GM12878 (cell line): ENCODE measurements around the gene CKS1B. TPM values are rescaled to one million over a fixed set of nuclear protein-coding genes. Genes with fewer than 3 reads are reported as not detected.
"Not testable (repeated sequence)": the region's sequence is repeated elsewhere in the genome, so short reads cannot be mapped to it uniquely, and the experiment has no call there.

Source experiments
- ATAC-seq: fragments of 200-7000 bp; cut with Tn5 transposase; 3 replicates; pipeline ENCODE4 v1.9.1; 2020; ENCODE audit warnings: mild to moderate bottlenecking, moderate library complexity
- BruUV-seq: library from RNA; stranded (reverse); fragments of 400-500 nt; replicated peaks from 2 replicates; lab custom pipeline; 2021; lab: Mats Ljungman, UMichigan
- CTCF ChIA-PET: fragments of 300-600 bp; sonication (Branson Sonifier 250); formaldehyde crosslinking; extraction: SDS; loops from one replicate; lab custom pipeline; 2021; ENCODE audit warnings: inconsistent platforms; lab: Yijun Ruan, JAX
- POLR2A ChIA-PET: fragments of 350-600 bp; formaldehyde crosslinking; extraction: SDS; loops from one replicate; lab custom pipeline; 2021; ENCODE audit warnings: inconsistent platforms; lab: Charles Lee
- RAD21 ChIA-PET: fragments of 300-600 bp; sonication (Branson Sonifier 250); formaldehyde crosslinking; loops from one replicate; lab custom pipeline; 2023; ENCODE audit warnings: antibody characterized with exemption; ENCODE audit not compliant: unreplicated experiment; lab: Charles Lee
- SMC1A ChIA-PET: fragments of 300-600 bp; sonication (Branson Sonifier 250); formaldehyde crosslinking; loops from one replicate; lab custom pipeline; 2023; ENCODE audit not compliant: unreplicated experiment, uncharacterized antibody; lab: Charles Lee
- DNase-seq: peaks from one replicate; pipeline ENCODE4 v3.0.0-alpha.2; 2011; ENCODE audit warnings: low read depth, low spot score
- FAIRE-seq: peaks from 3 replicates; lab custom pipeline; 2011; peaks lifted over from hg19 to GRCh38; lab: Jason Lieb, UNC
- H2AFZ ChIP-seq: 2 replicates; pipeline ENCODE4 v1.6.0; 2011; ENCODE audit warnings: low read depth, low read length, control low read depth; ENCODE audit not compliant: control insufficient read depth
- H3K27ac ChIP-seq: 2 replicates; pipeline ENCODE4 v1.5.1; 2011; ENCODE audit warnings: control low read depth; ENCODE audit not compliant: control insufficient read depth, insufficient read depth
- H3K27me3 ChIP-seq, 2 experiments: replicated peaks in 1 of 2; 2 replicates each; pipeline versions ENCODE4 v1.6.0 to v1.6.1; 2011; ENCODE audit warnings: low read length in 1 of 2; ENCODE audit not compliant: control insufficient read depth in 2 of 2, insufficient read depth in 2 of 2
- H3K36me3 ChIP-seq, 2 experiments: 2 replicates each; pipeline ENCODE4 v1.5.1; 2011; ENCODE audit warnings: low read length in 1 of 2; ENCODE audit not compliant: control insufficient read depth in 2 of 2, insufficient read depth in 2 of 2
- H3K4me1 ChIP-seq: 2 replicates; pipeline ENCODE4 v1.6.1; 2011; ENCODE audit warnings: mild to moderate bottlenecking, low read length, moderate library complexity, mixed read lengths; ENCODE audit not compliant: control insufficient read depth, insufficient read depth
- H3K4me2 ChIP-seq: 2 replicates; pipeline ENCODE4 v1.6.0; 2011; ENCODE audit warnings: control low read depth; ENCODE audit not compliant: control insufficient read depth, insufficient read depth
- H3K4me3 ChIP-seq: fragments of 200-600 bp; sonication (generic); 2 replicates; pipeline ENCODE4 v1.5.1; 2016
- H3K79me2 ChIP-seq: 2 replicates; pipeline ENCODE4 v1.6.0; 2011; ENCODE audit warnings: low read length; ENCODE audit not compliant: control insufficient read depth, insufficient read depth
- H3K9ac ChIP-seq: 2 replicates; pipeline ENCODE4 v1.8.0; 2011; ENCODE audit warnings: low read length, control low read depth, mixed read lengths; ENCODE audit not compliant: control insufficient read depth, insufficient read depth
- H3K9me3 ChIP-seq: replicated peaks from 3 replicates; pipeline ENCODE4 v1.5.1; 2011; ENCODE audit warnings: mild to moderate bottlenecking, low read length; ENCODE audit not compliant: control insufficient read depth, insufficient read depth
- H4K20me1 ChIP-seq: 2 replicates; pipeline ENCODE4 v1.6.0; 2011; ENCODE audit not compliant: control insufficient read depth, insufficient read depth
- CHD4 ChIP-seq: fragments of 200-600 bp; sonication (generic); IDR thresholded peaks from 2 replicates; pipeline ENCODE4 v1.6.1; 2016; ENCODE audit warnings: mild to moderate bottlenecking
- FOXK2 ChIP-seq: fragments of 450-650 bp; IDR thresholded peaks from 2 replicates; pipeline ENCODE4 v1.6.1; 2017; ENCODE audit warnings: mild to moderate bottlenecking, moderate library complexity
- NR2C1 ChIP-seq: fragments of 450-650 bp; IDR thresholded peaks from 2 replicates; pipeline ENCODE4 v1.6.1; 2017; ENCODE audit warnings: antibody characterized with exemption, mild to moderate bottlenecking, moderate library complexity
- RB1 ChIP-seq: fragments of 450-650 bp; formaldehyde crosslinking; IDR thresholded peaks from 2 replicates; pipeline ENCODE4 v1.6.1; 2017; ENCODE audit warnings: mild to moderate bottlenecking, borderline replicate concordance
- SIN3A ChIP-seq: IDR thresholded peaks from 2 replicates; pipeline ENCODE4 v1.6.1; 2012; ENCODE audit warnings: low read depth, low read length, improper control_type of control experiment
- SPI1 ChIP-seq: IDR thresholded peaks from 2 replicates; pipeline ENCODE4 v1.6.1; 2011; ENCODE audit warnings: low read depth, mild to moderate bottlenecking, low read length, moderate library complexity, borderline replicate concordance; ENCODE audit not compliant: insufficient read depth
- STAT1 ChIP-seq: fragments of 450-650 bp; conservative IDR thresholded peaks from 2 replicates; pipeline ENCODE4 v1.6.1; 2014; ENCODE audit warnings: antibody characterized with exemption, mild to moderate bottlenecking
- ZNF384 ChIP-seq: IDR thresholded peaks from 2 replicates; pipeline ENCODE4 v1.6.1; 2012; ENCODE audit warnings: low read depth, mild to moderate bottlenecking, low read length, improper control_type of control experiment, borderline replicate concordance
- WGBS: methylation state at CpG from one replicate; pipeline ENCODE4 v1.1.6; 2016; ENCODE audit warnings: low lambda C conversion rate; ENCODE audit not compliant: insufficient replicate concordance, insufficient coverage; ENCODE audit errors: missing lambda C conversion rate; 5-methylcytosine and 5-hydroxymethylcytosine counted together
- in situ Hi-C: fragments of 300-500 bp; cut with MboI; formaldehyde crosslinking; loops from 9 replicates; pipeline ENCODE4 v1.14.3; 2018; ENCODE audit warnings: mixed read lengths
- intact Hi-C: fragments of 100-400 bp; cut with micrococcal nuclease; formaldehyde crosslinking; loops from one replicate; pipeline ENCODE4 v1.14.2; 2022; ENCODE audit not compliant: unreplicated experiment
- polyA plus RNA-seq, 11 experiments: library from polyadenylated mRNA; depleted of rRNA in 4 of 11; unstranded in 6 of 11; stranded (reverse) in 5 of 11; fragments of >200 nt; fragmentation: Nextera tagmentation in 4 of 11; fragmentation: Illumina TruSeq in 1 of 11; extraction: Ambion mirVana in 4 of 11; extraction: Trizol in 1 of 11; gene quantifications; 1 replicate in 1 of 11; 2 replicates in 10 of 11; pipeline versions ENCODE4 v1.2.1 to v1.2.3, GENCODE V29; 2011 to 2016; ENCODE audit warnings: inconsistent platforms in 2 of 11, missing spikeins in 2 of 11, low read depth in 1 of 11
- total RNA-seq, 4 experiments: library from RNA; depleted of rRNA in 3 of 4; stranded (reverse); fragments of >200 nt in 3 of 4; fragmentation: Illumina TruSeq in 1 of 4; extraction: Trizol in 1 of 4; gene quantifications; 2 replicates each; pipeline versions ENCODE4 v1.2.1 to v1.2.3, GENCODE V29; 2013 to 2021
- TF ChIP-seq, protein P1 (sequence below): fragments of 450-650 bp; IDR thresholded peaks from 2 replicates; pipeline ENCODE4 v1.6.1; 2018; ENCODE audit warnings: mild to moderate bottlenecking, low read depth, moderate library complexity; ENCODE audit not compliant: partially characterized antibody

Gene CKS1B
- total and polyA plus RNA-seq, 10 of the 15 experiments (the other 5 are each of a cell fraction or from before 2014, with no cell fraction given): 125 to 608 (median 364) TPM

DNA sequence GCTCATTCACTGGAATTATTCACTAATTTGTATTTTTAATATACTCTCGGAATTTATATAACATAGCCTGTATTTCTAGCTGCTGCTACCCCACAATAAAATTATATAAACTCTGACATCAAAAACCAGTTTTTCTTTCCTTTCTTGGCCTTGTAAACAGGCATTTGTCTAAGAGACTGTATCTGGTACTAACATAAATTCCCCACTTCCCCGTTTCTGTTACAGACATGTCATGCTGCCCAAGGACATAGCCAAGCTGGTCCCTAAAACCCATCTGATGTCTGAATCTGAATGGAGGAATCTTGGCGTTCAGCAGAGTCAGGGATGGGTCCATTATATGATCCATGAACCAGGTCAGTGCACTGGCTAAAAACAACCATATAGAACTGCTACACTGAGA, 3.3 kb downstream of the CKS1B start:
- CTCF ChIA-PET: interaction anchor here (1.7 to 20.6 kb wide), 3 partner anchors 20 to 84 kb away, joined by 4 to 226 read pairs (median 8); partner anchors contain the start of genes LENEP and ZBTB7B
- not testable (repeated sequence) for H3K9ac ChIP-seq
- H3K79me2 ChIP-seq: peaks cover 50% of the 10 kb centered on the region

GRCh38 chr1:154978360-154978759, 3.9 kb downstream of the CKS1B start:
- no peak for DNase-seq
- no peak overlapping the region for H3K4me2 ChIP-seq
- ChIA-PET RAD21 (interaction anchor here (1.7 kb wide), 1 partner anchor 21 kb away, joined by 6 read pairs; no protein-coding TSS in a partner anchor), CTCF (interaction anchor here (0.8 to 20.6 kb wide), 5 partner anchors 19 to 168 kb away, joined by 3 to 226 read pairs (median 4); partner anchors contain the start of genes LENEP and ZBTB7B), SMC1A (interaction anchor here (1.1 to 1.9 kb wide), 4 partner anchors 16 to 419 kb away, joined by 3 to 9 read pairs (median 4); partner anchors contain the start of gene LENEP), POLR2A (interaction anchor here (0.5 to 1.6 kb wide), 4 partner anchors 8 to 50 kb away, joined by 3 to 5 read pairs (median 4); partner anchors contain the start of gene SHC1)
- no peak overlapping the region for H2AFZ ChIP-seq
- in situ Hi-C loops: no loop called here
- TF ChIP-seq FOXK2 (no peak), ZNF384 (no peak), STAT1 (no peak), CHD4 (no peak), RB1 (no peak), SIN3A (no peak), NR2C1 (no peak)
- TF ChIP-seq, protein P1, sequence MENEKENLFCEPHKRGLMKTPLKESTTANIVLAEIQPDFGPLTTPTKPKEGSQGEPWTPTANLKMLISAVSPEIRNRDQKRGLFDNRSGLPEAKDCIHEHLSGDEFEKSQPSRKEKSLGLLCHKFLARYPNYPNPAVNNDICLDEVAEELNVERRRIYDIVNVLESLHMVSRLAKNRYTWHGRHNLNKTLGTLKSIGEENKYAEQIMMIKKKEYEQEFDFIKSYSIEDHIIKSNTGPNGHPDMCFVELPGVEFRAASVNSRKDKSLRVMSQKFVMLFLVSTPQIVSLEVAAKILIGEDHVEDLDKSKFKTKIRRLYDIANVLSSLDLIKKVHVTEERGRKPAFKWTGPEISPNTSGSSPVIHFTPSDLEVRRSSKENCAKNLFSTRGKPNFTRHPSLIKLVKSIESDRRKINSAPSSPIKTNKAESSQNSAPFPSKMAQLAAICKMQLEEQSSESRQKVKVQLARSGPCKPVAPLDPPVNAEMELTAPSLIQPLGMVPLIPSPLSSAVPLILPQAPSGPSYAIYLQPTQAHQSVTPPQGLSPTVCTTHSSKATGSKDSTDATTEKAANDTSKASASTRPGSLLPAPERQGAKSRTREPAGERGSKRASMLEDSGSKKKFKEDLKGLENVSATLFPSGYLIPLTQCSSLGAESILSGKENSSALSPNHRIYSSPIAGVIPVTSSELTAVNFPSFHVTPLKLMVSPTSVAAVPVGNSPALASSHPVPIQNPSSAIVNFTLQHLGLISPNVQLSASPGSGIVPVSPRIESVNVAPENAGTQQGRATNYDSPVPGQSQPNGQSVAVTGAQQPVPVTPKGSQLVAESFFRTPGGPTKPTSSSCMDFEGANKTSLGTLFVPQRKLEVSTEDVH: no peak
- BruUV-seq: no TSS peak
- H3K79me2 ChIP-seq: peaks cover 47% of the 10 kb centered on the region
- H3K36me3 ChIP-seq: peaks cover 0 to 16% of the 10 kb centered on the region in 2 experiments; a peak in 3 of 4 replicates
- FAIRE-seq: no peak
- peak overlapping the region; percentile 34 for H3K27ac ChIP-seq
- H3K9ac ChIP-seq: no peak overlapping the region; the same call in 1 of the 2 replicates
- no peaks in the 10 kb centered on the region for H3K9me3 ChIP-seq
- 84% methylated on average over 3 of the region's 3 CpGs for WGBS
- peaks cover 15% of the 10 kb centered on the region for H3K4me1 ChIP-seq
- no peak for ATAC-seq
- intact Hi-C loops: no loop called here
- H3K4me3 ChIP-seq: no peak overlapping the region
- no peaks in the 10 kb centered on the region for H3K27me3 ChIP-seq
- no peaks in the 10 kb centered on the region for H4K20me1 ChIP-seq

More for the DNA sequence above, 3.3 kb downstream of the CKS1B start:
- WGBS: 33% methylated on average over 3 of the region's 3 CpGs
- peaks cover 17% of the 10 kb centered on the region for H3K4me1 ChIP-seq
- peak; percentile 57; the same call in 1 of the 2 replicates for TF ChIP-seq SPI1
- BruUV-seq, intact Hi-C loops, ATAC-seq, H4K20me1 ChIP-seq, DNase-seq, in situ Hi-C loops, H3K27me3 ChIP-seq, FAIRE-seq, H3K4me3 ChIP-seq, H3K9me3 ChIP-seq, H2AFZ ChIP-seq: not testable (repeated sequence)
- H3K27ac ChIP-seq: 0 out of 2 replicates have a peak overlapping the region, but pooled peaks have one; percentile 9
- ChIA-PET SMC1A (interaction anchor here (1.1 to 5.4 kb wide), 2 partner anchors 20 to 38 kb away, joined by 3 to 30 read pairs; no protein-coding TSS in a partner anchor), RAD21 (interaction anchor here (2.4 kb wide), 1 partner anchor 21 kb away, joined by 12 read pairs; no protein-coding TSS in a partner anchor), POLR2A (interaction anchor here (0.6 to 9.8 kb wide), 4 partner anchors 9 to 237 kb away, joined by 3 to 140 read pairs (median 5); partner anchors contain the start of genes PBXIP1 and PYGO2)
- peaks cover 0 to 16% of the 10 kb centered on the region in 2 experiments; a peak in 3 of 4 replicates for H3K36me3 ChIP-seq
- H3K4me2 ChIP-seq: peak overlapping the region; percentile 39
